GM12891 (cell line): Measurements from ENCODE around the gene PTMA.

ENCODE experiments used
- POLR2A ChIP-seq: IDR thresholded peaks from 2 replicates; pipeline ENCODE4 v1.6.1; 2011; ENCODE audit warnings: low read depth, low read length, control low read depth
- POLR2AphosphoS5 ChIP-seq: IDR thresholded peaks from 2 replicates; pipeline ENCODE4 v1.6.1; 2011; ENCODE audit warnings: low read depth, low read length, control low read depth
- TAF1 ChIP-seq: IDR thresholded peaks from 2 replicates; pipeline ENCODE4 v1.6.1; 2011; ENCODE audit warnings: low read depth, low read length, control low read depth

- TF ChIP-seq POLR2AphosphoS5: no peak; the same call in 1 of the 2 replicates
- TF ChIP-seq POLR2A: no peak
- TF ChIP-seq TAF1: no peak
These were observed 42.8 kb upstream of the PTMA start for GRCh38 chr2:231665245-231666170.
